HEK293 (cell line): ENCODE data around the gene ZNF775.

Source experiments
- CTCF ChIP-seq: fragments of 450-650 bp; formaldehyde crosslinking; IDR thresholded peaks from 2 replicates; pipeline ENCODE4 v1.5.1; 2016; ENCODE audit warnings: missing biosample characterization, missing genetic modification characterization
- MEIS1 ChIP-seq: sonication (generic); formaldehyde crosslinking; IDR thresholded peaks from 2 replicates; pipeline ENCODE4 v1.8.1; 2022; ENCODE audit warnings: missing genetic modification reagents, mild to moderate bottlenecking, borderline replicate concordance
- PATZ1 ChIP-seq: fragments of 450-650 bp; formaldehyde crosslinking; IDR thresholded peaks from 2 replicates; pipeline ENCODE4 v1.5.1; 2016; ENCODE audit warnings: missing biosample characterization, missing genetic modification characterization
- ZBTB1 ChIP-seq: fragments of 450-650 bp; formaldehyde crosslinking; IDR thresholded peaks from 2 replicates; pipeline ENCODE4 v1.5.1; 2016; ENCODE audit warnings: missing biosample characterization, missing genetic modification characterization
- ZBTB11 ChIP-seq: fragments of 450-650 bp; formaldehyde crosslinking; conservative IDR thresholded peaks from 2 replicates; pipeline ENCODE4 v1.5.1; 2016; ENCODE audit warnings: low read depth, missing biosample characterization, missing genetic modification characterization
- ZNF221 ChIP-seq: fragments of 450-650 bp; formaldehyde crosslinking; IDR thresholded peaks from 2 replicates; pipeline ENCODE4 v1.5.1; 2017; ENCODE audit warnings: missing biosample characterization, missing genetic modification characterization, borderline replicate concordance
- ZNF274 ChIP-seq, 2 experiments: fragments of 200-500 bp in 1 of 2; fragments of 450-650 bp in 1 of 2; sonication (Bioruptor generic) in 1 of 2; formaldehyde crosslinking in 1 of 2; IDR thresholded peaks; 2 replicates each; pipeline versions ENCODE4 v1.5.1 to v1.6.1; 2014 to 2016; ENCODE audit warnings: borderline replicate concordance in 1 of 2, inconsistent platforms in 1 of 2, low read length in 1 of 2, missing biosample characterization in 1 of 2, missing genetic modification characterization in 1 of 2
- ZNF362 ChIP-seq: fragments of 450-650 bp; formaldehyde crosslinking; IDR thresholded peaks from 2 replicates; pipeline ENCODE4 v1.5.1; 2016; ENCODE audit warnings: missing biosample characterization, missing genetic modification characterization
- ZNF529 ChIP-seq: fragments of 450-650 bp; formaldehyde crosslinking; IDR thresholded peaks from 2 replicates; pipeline ENCODE4 v1.5.1; 2017; ENCODE audit warnings: missing genetic modification characterization, missing biosample characterization; ENCODE audit not compliant: insufficient replicate concordance
- ZNF660 ChIP-seq: fragments of 450-650 bp; IDR thresholded peaks from 2 replicates; pipeline ENCODE4 v1.5.1; 2018; ENCODE audit warnings: missing biosample characterization, mild to moderate bottlenecking, missing genetic modification characterization
- ZNF776 ChIP-seq: fragments of 450-650 bp; formaldehyde crosslinking; IDR thresholded peaks from 2 replicates; pipeline ENCODE4 v1.5.0; 2017; ENCODE audit warnings: missing biosample characterization, missing genetic modification characterization, borderline replicate concordance
- ZNF792 ChIP-seq: fragments of 450-650 bp; formaldehyde crosslinking; IDR thresholded peaks from 2 replicates; pipeline ENCODE4 v1.5.1; 2016; ENCODE audit warnings: missing biosample characterization, missing genetic modification characterization
- ZNF830 ChIP-seq: fragments of 450-650 bp; IDR thresholded peaks from 2 replicates; pipeline ENCODE4 v1.5.0; 2018; ENCODE audit warnings: missing biosample characterization, missing genetic modification characterization, low read depth, mild to moderate bottlenecking, moderate library complexity

- TF ChIP-seq ZNF274 (IDR thresholded peaks at IDR 0.05; ENCODE audit: low read length) (no peak), ZNF274 (tag by site-specific recombination; IDR thresholded peaks at IDR 0.05; ENCODE audit: borderline replicate concordance) (no peak), ZNF776 (tag by site-specific recombination) (no peak), PATZ1 (tag by site-specific recombination) (no peak), ZNF529 (tag by site-specific recombination) (no peak), MEIS1 (CRISPR knock-in tag) (no peak), ZNF830 (tag by site-specific recombination) (no peak), ZNF660 (no peak), ZBTB1 (no peak), ZNF792 (no peak), CTCF (tag by site-specific recombination) (no peak), ZNF362 (tag by site-specific recombination) (no peak), ZBTB11 (tag by site-specific recombination) (no peak), ZNF221 (tag by site-specific recombination) (no peak)
These were observed 41.5 kb upstream of the ZNF775 start for GRCh38 chr7:150337659-150338081.
